HK-2 (cell line): ENCODE measurements around the gene ADPRS.
A peak's percentile ranks its signal among the peaks of the same experiment; 100 is the strongest.

Experiments
- DNase-seq: peaks from one replicate; pipeline ENCODE4 v3.0.0-alpha.2; 2018; ENCODE audit not compliant: unreplicated experiment

Gene ADPRS

GRCh38 chr1:36108314-36108713 is 19.6 kb downstream of the ADPRS start:
- peak; percentile 29 for DNase-seq

GRCh38 chr1:36109041-36109679 is 20.5 kb downstream of the ADPRS start:
- DNase-seq, result peak; percentile 79

GRCh38 chr1:36111151-36111550 is 22.5 kb downstream of the ADPRS start:
- DNase-seq, result no peak

- no peak for DNase-seq
These were observed 24.1 kb downstream of the ADPRS start for GRCh38 chr1:36112823-36113222.

GRCh38 chr1:36114371-36114770 is 25.7 kb downstream of the ADPRS start:
- DNase-seq, result no peak

- no peak for DNase-seq
These were observed 26.5 kb downstream of the ADPRS start for GRCh38 chr1:36115200-36115669.

- DNase-seq, result no peak
These were observed 27.2 kb downstream of the ADPRS start for GRCh38 chr1:36115931-36116330.

- DNase-seq, result no peak
These were observed 28.2 kb downstream of the ADPRS start for GRCh38 chr1:36116901-36117300.

- DNase-seq, result no peak
These were observed 29.9 kb downstream of the ADPRS start for GRCh38 chr1:36118447-36119204.

- DNase-seq, result no peak
These were observed 30.8 kb downstream of the ADPRS start for GRCh38 chr1:36119456-36119855.

GRCh38 chr1:36122062-36123030 is 33.7 kb downstream of the ADPRS start:
- DNase-seq, result no peak

- no peak for DNase-seq
These were observed 34.7 kb downstream of the ADPRS start for GRCh38 chr1:36123356-36123755.

- DNase-seq, result no peak
These were observed 35.9 kb downstream of the ADPRS start for GRCh38 chr1:36124404-36125128.

GRCh38 chr1:36125129-36125991 is 36.7 kb downstream of the ADPRS start, which contains the start of gene COL8A2:
TSS of gene COL8A2 (minus strand) at chr1:36125222. CDS start at chr1:36100242, 24,980 bp downstream.
- DNase-seq, result peak; percentile 16

- peak; percentile 19 for DNase-seq
These were observed 37.5 kb downstream of the ADPRS start for GRCh38 chr1:36126005-36126716.

- DNase-seq, result no peak
These were observed 38.3 kb downstream of the ADPRS start for GRCh38 chr1:36126797-36127500.

GRCh38 chr1:36128126-36128904 is 39.6 kb downstream of the ADPRS start:
- no peak for DNase-seq

GRCh38 chr1:36128905-36129206 is 40.2 kb downstream of the ADPRS start:
- DNase-seq, result no peak
